GM12892 (cell line): ENCODE data around the gene NUBPL.

Experiments used
- POLR2A ChIP-seq: IDR thresholded peaks from 2 replicates; pipeline ENCODE4 v1.6.1; 2011; ENCODE audit warnings: low read depth, low read length, control low read depth
- POLR2AphosphoS5 ChIP-seq: IDR thresholded peaks from 2 replicates; pipeline ENCODE4 v1.6.1; 2011; ENCODE audit warnings: low read depth, low read length, control low read depth

DNA sequence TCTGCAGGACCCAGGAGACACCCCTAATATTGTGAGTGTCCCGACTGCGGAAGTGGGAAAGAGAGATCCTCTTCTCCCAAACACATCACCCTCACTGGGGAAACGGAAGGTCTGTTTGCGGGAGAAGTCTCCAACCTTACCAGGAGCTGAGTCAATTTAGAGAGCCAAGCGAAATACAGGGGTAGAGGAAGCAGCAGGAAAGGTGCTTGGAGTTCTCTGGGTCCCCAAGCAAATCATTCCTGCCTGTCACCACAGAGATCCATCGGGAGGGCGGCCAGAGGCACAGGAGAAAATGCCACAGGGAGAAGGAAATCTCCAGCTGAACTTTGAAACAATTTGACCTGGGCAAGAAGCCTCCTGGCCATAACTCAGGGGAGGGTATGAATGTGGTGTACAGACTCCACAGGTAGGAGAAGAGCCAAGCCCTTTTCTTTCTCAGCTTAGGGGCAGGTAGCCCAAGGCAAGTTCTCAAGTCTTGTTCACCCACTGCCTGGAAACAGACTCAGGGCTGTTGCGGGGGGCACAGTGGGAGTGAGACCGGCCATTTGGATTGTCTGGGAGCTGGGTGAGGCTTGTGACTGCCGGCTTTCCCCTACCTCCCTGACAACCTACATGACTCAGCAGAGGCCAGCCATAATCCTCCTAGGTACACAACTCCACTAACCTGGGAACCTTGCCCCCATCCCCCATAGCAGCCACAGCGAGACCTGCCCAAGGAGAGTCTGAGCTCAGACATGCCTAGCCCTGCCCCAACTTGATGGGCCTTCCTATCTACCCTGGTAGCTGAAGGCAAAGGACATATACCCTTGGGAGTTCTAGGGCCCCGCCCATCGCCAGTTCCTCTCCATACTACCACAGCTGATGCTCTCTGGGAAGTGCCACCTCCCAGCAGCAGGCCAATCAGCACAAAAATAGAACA is 304.0 kb downstream of the NUBPL start:
- TF ChIP-seq POLR2A = no peak
- TF ChIP-seq POLR2AphosphoS5 = no peak
